ENCODE measurements around the gene CRTC3.

CRTC3 gene

GRCh38 chr15:90584841-90585240 is 55.1 kb downstream of the CRTC3 start:
- H3K27ac ChIP-seq: no peak overlapping the region
- no peak for TF ChIP-seq ZFX (IDR thresholded peaks at IDR 0.05; ENCODE audit: borderline replicate concordance)
- TF ChIP-seq, protein P1, sequence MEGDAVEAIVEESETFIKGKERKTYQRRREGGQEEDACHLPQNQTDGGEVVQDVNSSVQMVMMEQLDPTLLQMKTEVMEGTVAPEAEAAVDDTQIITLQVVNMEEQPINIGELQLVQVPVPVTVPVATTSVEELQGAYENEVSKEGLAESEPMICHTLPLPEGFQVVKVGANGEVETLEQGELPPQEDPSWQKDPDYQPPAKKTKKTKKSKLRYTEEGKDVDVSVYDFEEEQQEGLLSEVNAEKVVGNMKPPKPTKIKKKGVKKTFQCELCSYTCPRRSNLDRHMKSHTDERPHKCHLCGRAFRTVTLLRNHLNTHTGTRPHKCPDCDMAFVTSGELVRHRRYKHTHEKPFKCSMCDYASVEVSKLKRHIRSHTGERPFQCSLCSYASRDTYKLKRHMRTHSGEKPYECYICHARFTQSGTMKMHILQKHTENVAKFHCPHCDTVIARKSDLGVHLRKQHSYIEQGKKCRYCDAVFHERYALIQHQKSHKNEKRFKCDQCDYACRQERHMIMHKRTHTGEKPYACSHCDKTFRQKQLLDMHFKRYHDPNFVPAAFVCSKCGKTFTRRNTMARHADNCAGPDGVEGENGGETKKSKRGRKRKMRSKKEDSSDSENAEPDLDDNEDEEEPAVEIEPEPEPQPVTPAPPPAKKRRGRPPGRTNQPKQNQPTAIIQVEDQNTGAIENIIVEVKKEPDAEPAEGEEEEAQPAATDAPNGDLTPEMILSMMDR (IDR thresholded peaks at IDR 0.05): no peak

DNA sequence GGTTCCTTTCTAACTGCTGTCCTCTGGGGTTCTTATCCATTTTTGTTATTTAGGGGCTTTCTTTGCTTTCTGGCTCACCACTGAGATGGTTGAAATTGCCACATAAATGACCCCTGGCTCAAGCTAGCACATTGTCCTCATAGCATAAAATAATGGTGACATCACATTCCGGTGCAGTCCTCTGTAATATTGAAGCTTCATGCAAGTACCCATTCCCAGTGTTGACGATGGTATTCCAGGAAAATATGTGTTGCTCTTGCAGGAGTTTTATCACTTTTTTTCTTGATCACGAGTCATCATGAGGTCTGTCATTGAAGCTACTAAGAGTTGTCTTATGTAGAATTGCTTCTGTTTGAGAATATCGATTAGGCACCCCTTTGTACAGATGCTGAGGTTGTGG is 56.1 kb downstream of the CRTC3 start:
- no peak for TF ChIP-seq ZFX (IDR thresholded peaks at IDR 0.05; ENCODE audit: borderline replicate concordance)
- TF ChIP-seq, protein P1 (IDR thresholded peaks at IDR 0.05): no peak
- no peak overlapping the region for H3K27ac ChIP-seq

- TF ChIP-seq ZFX (IDR thresholded peaks at IDR 0.05; ENCODE audit: borderline replicate concordance): no peak
- TF ChIP-seq, protein P1 (IDR thresholded peaks at IDR 0.05): no peak
- H3K27ac ChIP-seq: no peak overlapping the region
Observed at GRCh38 chr15:90586948-90587347, 57.2 kb downstream of the CRTC3 start.

DNA sequence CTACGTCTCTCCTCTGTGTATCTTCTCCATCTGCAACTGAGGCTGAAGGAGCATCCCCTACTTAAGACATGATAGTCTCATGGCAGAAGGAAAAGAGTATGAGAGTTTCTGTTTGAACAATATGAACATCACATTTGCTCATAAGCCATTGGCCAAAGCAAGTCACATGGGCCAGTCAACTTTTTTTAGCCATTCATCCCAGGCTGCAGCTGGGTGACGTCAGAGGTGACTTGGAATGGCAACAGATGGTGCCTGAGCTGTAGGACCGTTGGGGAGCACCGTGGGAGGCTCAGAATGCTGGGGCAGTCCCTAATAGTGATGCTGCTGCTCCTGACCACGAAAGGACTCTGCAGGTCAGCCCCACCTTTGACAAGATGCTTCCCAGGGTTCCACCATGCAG is 58.7 kb downstream of the CRTC3 start:
- TF ChIP-seq ZFX (IDR thresholded peaks at IDR 0.05; ENCODE audit: borderline replicate concordance): no peak
- TF ChIP-seq, protein P1 (IDR thresholded peaks at IDR 0.05): no peak
- H3K27ac ChIP-seq: no peak overlapping the region

GRCh38 chr15:90591524-90591923 is 61.8 kb downstream of the CRTC3 start:
- TF ChIP-seq, protein P1 (IDR thresholded peaks at IDR 0.05): no peak
- no peak for TF ChIP-seq ZFX (IDR thresholded peaks at IDR 0.05; ENCODE audit: borderline replicate concordance)
- H3K27ac ChIP-seq: no peak overlapping the region

DNA sequence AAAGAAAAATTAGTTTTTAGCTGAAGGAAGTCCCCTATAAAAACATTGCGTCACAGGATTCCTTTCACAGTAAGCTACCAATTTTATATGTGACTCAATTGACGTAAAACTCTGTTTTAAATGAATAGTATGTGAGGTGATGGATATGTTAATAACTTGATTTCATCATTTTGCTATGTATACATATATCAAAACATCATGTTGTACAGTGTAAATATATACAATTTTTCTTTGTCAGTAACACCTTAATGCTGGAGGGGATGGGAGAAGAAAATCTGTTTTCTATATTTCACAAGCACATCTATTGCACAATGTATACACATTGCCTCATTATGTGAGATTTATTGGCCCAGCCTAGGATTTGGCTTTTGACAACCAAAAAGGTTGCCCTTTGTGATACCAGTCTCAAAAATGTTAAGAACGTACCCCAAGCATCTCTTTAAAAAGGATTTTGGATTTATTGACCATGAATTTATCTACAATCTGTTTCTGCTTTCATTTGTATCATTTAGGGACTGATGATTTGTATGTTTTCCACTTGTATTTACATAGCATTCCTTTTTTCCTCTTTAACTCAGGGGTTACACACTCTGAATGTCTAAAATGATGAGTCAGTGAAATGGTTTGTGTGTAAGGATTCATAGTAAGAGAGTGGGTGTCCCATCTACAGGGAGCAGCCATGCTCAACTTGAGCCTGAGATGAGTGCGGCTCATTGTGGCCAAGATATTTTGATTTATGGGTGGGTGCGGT is 62.6 kb downstream of the CRTC3 start:
- H3K27ac ChIP-seq: no peak overlapping the region
- no peak for TF ChIP-seq ZFX (IDR thresholded peaks at IDR 0.05; ENCODE audit: borderline replicate concordance)
- TF ChIP-seq, protein P1 (IDR thresholded peaks at IDR 0.05): no peak

- TF ChIP-seq ZFX (IDR thresholded peaks at IDR 0.05; ENCODE audit: borderline replicate concordance): no peak
- TF ChIP-seq, protein P1 (IDR thresholded peaks at IDR 0.05): no peak
- H3K27ac ChIP-seq: no peak overlapping the region
Observed at GRCh38 chr15:90593499-90594158, 63.9 kb downstream of the CRTC3 start.

Data from 22Rv1 (cell line).